HEK293 (cell line): Measurements from ENCODE around the gene TBK1.
"Not testable (repeated sequence)": the region's sequence is repeated elsewhere in the genome, so short reads cannot be mapped to it uniquely, and the experiment has no call there.

ENCODE experiments used
- ZNF843 ChIP-seq: fragments of 450-650 bp; formaldehyde crosslinking; IDR thresholded peaks from 2 replicates; pipeline ENCODE4 v1.5.1; 2016; ENCODE audit warnings: missing biosample characterization, missing genetic modification characterization
- TF ChIP-seq, protein P1 (sequence below): fragments of 450-650 bp; formaldehyde crosslinking; IDR thresholded peaks from 2 replicates; pipeline ENCODE4 v1.5.1; 2016; ENCODE audit warnings: missing biosample characterization, missing genetic modification characterization

DNA sequence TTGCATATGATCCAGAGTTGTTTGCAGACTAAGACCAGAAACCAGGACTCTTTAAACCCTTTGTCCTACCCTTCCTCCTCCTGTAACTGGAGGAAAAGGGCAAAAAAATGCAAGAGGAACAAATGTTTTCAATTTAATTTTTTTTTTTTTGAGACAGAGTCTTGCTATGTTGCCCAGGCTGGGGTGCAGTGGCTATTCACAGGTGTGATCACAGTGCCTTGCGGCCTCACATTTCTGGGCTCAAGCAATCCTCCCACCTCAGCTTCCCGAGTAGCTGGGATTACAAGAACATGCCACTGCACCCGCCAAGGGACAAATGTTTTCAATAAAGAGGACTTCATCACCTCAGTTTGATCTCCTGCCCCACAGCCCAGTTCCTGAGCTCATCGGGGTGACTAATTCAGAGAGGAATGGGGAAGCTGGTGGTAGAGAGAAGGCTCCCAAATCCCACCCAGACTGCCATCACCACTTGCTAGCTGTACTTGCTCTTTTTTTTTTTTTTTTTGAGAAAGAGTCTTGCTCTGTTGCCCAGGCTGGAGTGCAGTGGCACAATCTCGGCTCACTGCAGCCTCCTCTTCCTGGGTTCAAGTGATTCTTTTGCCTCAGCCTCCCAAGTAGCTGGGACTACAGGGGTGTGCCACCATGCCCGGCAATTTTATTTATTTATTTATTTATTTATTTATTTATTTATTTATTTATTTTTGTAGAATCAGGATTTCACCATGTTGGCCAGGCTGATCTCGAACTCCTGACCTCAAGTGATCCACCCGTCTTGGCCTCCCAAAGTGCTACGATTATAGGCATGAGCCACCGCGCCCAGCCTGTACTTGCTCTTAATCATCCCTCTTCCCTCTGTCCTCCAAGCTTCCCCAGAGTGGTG is 71.9 kb downstream of the TBK1 start:
- not testable (repeated sequence) for TF ChIP-seq ZNF843 (tag by site-specific recombination)
- TF ChIP-seq, protein P1, sequence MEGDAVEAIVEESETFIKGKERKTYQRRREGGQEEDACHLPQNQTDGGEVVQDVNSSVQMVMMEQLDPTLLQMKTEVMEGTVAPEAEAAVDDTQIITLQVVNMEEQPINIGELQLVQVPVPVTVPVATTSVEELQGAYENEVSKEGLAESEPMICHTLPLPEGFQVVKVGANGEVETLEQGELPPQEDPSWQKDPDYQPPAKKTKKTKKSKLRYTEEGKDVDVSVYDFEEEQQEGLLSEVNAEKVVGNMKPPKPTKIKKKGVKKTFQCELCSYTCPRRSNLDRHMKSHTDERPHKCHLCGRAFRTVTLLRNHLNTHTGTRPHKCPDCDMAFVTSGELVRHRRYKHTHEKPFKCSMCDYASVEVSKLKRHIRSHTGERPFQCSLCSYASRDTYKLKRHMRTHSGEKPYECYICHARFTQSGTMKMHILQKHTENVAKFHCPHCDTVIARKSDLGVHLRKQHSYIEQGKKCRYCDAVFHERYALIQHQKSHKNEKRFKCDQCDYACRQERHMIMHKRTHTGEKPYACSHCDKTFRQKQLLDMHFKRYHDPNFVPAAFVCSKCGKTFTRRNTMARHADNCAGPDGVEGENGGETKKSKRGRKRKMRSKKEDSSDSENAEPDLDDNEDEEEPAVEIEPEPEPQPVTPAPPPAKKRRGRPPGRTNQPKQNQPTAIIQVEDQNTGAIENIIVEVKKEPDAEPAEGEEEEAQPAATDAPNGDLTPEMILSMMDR (tag by site-specific recombination) = not testable (repeated sequence)
